Fibroblast of lung (primary cell): ENCODE data around the gene FAM169A. TPM values are rescaled to one million over a fixed set of nuclear protein-coding genes. Genes with fewer than 3 reads are reported as not detected.
"Not testable (repeated sequence)": the region's sequence is repeated elsewhere in the genome, so short reads cannot be mapped to it uniquely, and the experiment has no call there.

ENCODE experiments used
- DNase-seq, 2 donors: peaks; one replicate each; pipeline versions ENCODE4 v3.0.0 to v3.0.0-alpha.2; 2010; ENCODE audit warnings: low read depth in 2 of 2
- H2AFZ ChIP-seq: 2 replicates; pipeline ENCODE4 v1.5.1; 2012; ENCODE audit warnings: low read length, control low read depth, inconsistent platforms
- H3K27ac ChIP-seq: 2 replicates; pipeline ENCODE4 v1.5.1; 2011; ENCODE audit warnings: low read length, control low read depth; ENCODE audit not compliant: insufficient read depth
- H3K27me3 ChIP-seq: 2 replicates; pipeline ENCODE4 v1.5.1; 2011; ENCODE audit warnings: mild to moderate bottlenecking, low read length; ENCODE audit not compliant: control insufficient read depth, insufficient read depth
- H3K36me3 ChIP-seq: 2 replicates; pipeline ENCODE4 v1.5.1; 2011; ENCODE audit warnings: low read length; ENCODE audit not compliant: control insufficient read depth, insufficient read depth
- H3K4me1 ChIP-seq: 2 replicates; pipeline ENCODE4 v1.5.1; 2011; ENCODE audit warnings: low read length; ENCODE audit not compliant: control insufficient read depth, insufficient read depth; ENCODE audit errors: extremely low read depth
- H3K4me2 ChIP-seq: 2 replicates; pipeline ENCODE4 v1.5.1; 2011; ENCODE audit warnings: low read length, control low read depth; ENCODE audit not compliant: insufficient read depth; ENCODE audit errors: extremely low read depth
- H3K4me3 ChIP-seq, 4 experiments: fragments of 200-600 bp in 1 of 4; sonication (generic) in 1 of 4; replicated peaks in 1 of 4; 2 replicates each; pipeline ENCODE4 v1.5.1; 2011 to 2016; ENCODE audit warnings: low read length in 4 of 4, low read depth in 3 of 4, mild to moderate bottlenecking in 3 of 4, control low read depth in 2 of 4, inconsistent platforms in 1 of 4, mixed read lengths in 1 of 4; ENCODE audit not compliant: insufficient read depth in 1 of 4; ENCODE audit errors: control extremely low read depth in 1 of 4
- H3K79me2 ChIP-seq: 2 replicates; pipeline ENCODE4 v1.5.1; 2012; ENCODE audit warnings: mild to moderate bottlenecking, low read length, inconsistent platforms; ENCODE audit not compliant: control insufficient read depth, insufficient read depth
- H3K9ac ChIP-seq: 2 replicates; pipeline ENCODE4 v1.5.1; 2011; ENCODE audit warnings: mild to moderate bottlenecking, low read length, control low read depth; ENCODE audit not compliant: insufficient read depth
- H3K9me3 ChIP-seq: 2 replicates; pipeline ENCODE4 v1.5.1; 2012; ENCODE audit warnings: low read depth, low read length; ENCODE audit not compliant: control insufficient read depth, insufficient read depth
- H4K20me1 ChIP-seq: 2 replicates; pipeline ENCODE4 v1.5.1; 2011; ENCODE audit warnings: low read length; ENCODE audit not compliant: control insufficient read depth, insufficient read depth; ENCODE audit errors: extremely low read depth
- CTCF ChIP-seq, 2 donors: IDR thresholded peaks in 1 of 2; conservative IDR thresholded peaks in 1 of 2; 1 replicate in 1 of 2; 2 replicates in 1 of 2; pipeline ENCODE4 v1.5.1; 2011 to 2012; ENCODE audit warnings: low read length in 2 of 2, control low read depth in 1 of 2, inconsistent platforms in 1 of 2, low read depth in 1 of 2, mild to moderate bottlenecking in 1 of 2
- EZH2 ChIP-seq: IDR thresholded peaks from 2 replicates; pipeline ENCODE4 v1.5.1; 2012; ENCODE audit warnings: low read length, control low read depth, mild to moderate bottlenecking; ENCODE audit errors: missing control alignments
- polyA plus RNA-seq, 2 donors: library from polyadenylated mRNA; depleted of rRNA in 1 of 2; stranded (reverse) in 1 of 2; unstranded in 1 of 2; fragments of >200 nt; gene quantifications; 2 replicates each; pipeline ENCODE4 v1.2.1, GENCODE V29; 2011 to 2012; ENCODE audit warnings: missing spikeins in 1 of 2
- total RNA-seq: library from RNA; depleted of rRNA; stranded (reverse); fragments of >200 nt; gene quantifications from 2 replicates; pipeline ENCODE4 v1.2.1, GENCODE V29; 2014

FAM169A gene
- total and polyA plus RNA-seq, 2 donors (not counting 1 experiment from before 2014, with no cell fraction given) = 0.61 to 1.2 TPM

GRCh38 chr5:74870299-74871067 is 4.3 kb upstream of the FAM169A start:
- no peaks in the 10 kb centered on the region for H3K79me2 ChIP-seq
- no peak overlapping the region for H3K27ac ChIP-seq
- H3K4me2 ChIP-seq = no peak overlapping the region
- no peak overlapping the region for H3K4me3 ChIP-seq
- H3K27me3 ChIP-seq = no peaks in the 10 kb centered on the region
- no peak for TF ChIP-seq CTCF (conservative IDR thresholded peaks at IDR 0.05 in 1 of 2, IDR thresholded peaks at IDR 0.05 in 1 of 2; ENCODE audit: low read depth in 1 of 2, low read length in 2 of 2)
- TF ChIP-seq EZH2 = no peak
- no peak overlapping the region for H2AFZ ChIP-seq
- H3K4me1 ChIP-seq = no peaks in the 10 kb centered on the region
- no peaks in the 10 kb centered on the region for H3K9me3 ChIP-seq
- no peaks in the 10 kb centered on the region for H4K20me1 ChIP-seq
- H3K36me3 ChIP-seq = no peaks in the 10 kb centered on the region
- no peak for DNase-seq
- H3K9ac ChIP-seq = no peak overlapping the region

DNA sequence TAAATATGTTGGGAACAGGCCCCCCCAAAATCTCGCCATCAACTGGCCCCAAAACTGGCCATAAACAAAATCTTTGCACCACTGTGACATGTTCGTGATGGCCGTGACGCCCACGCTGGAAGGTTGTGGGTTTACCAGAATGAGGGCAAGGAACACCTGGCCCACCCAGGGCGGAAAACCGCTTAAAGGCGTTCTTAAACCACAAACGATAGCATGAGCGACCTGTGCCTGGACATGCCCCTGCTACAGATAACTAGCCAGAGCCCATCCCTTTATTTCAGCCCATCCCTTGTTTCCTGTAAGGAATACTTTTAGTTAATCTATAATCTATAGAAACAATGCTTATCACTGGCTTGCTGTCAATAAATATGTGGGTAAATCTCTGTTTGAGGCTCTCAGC is 3.2 kb upstream of the FAM169A start:
- H3K9ac ChIP-seq, H3K27ac ChIP-seq, H3K4me2 ChIP-seq, H3K27me3 ChIP-seq, H3K4me3 ChIP-seq, H4K20me1 ChIP-seq, H3K4me1 ChIP-seq, H3K36me3 ChIP-seq, H2AFZ ChIP-seq, H3K79me2 ChIP-seq, DNase-seq, H3K9me3 ChIP-seq: not testable (repeated sequence)

GRCh38 chr5:74866596-74867162 is 492 bp upstream of the FAM169A start:
- Histone ChIP-seq H3K27ac (no peak overlapping the region), H3K36me3 (no peaks in the 10 kb centered on the region), H3K9me3 (no peaks in the 10 kb centered on the region), H4K20me1 (no peaks in the 10 kb centered on the region), H3K4me3 (peak overlapping the region in 3 of 4 experiments; percentile 34 to 56 (median 52)), H3K27me3 (no peaks in the 10 kb centered on the region), H3K9ac (no peak overlapping the region), H3K79me2 (no peaks in the 10 kb centered on the region), H3K4me2 (peak overlapping the region; percentile 59), H3K4me1 (no peaks in the 10 kb centered on the region), H2AFZ (no peak overlapping the region)
- peak in 1 of 2 donors; percentile 8 for DNase-seq
- TF ChIP-seq EZH2 = no peak
- no peak for TF ChIP-seq CTCF (conservative IDR thresholded peaks at IDR 0.05 in 1 of 2, IDR thresholded peaks at IDR 0.05 in 1 of 2; ENCODE audit: low read depth in 1 of 2, low read length in 2 of 2)
